Keratinocyte (primary cell): ENCODE measurements around the gene GHRHR.

ENCODE experiments used
- EZH2 ChIP-seq: IDR thresholded peaks from one replicate; pipeline ENCODE4 v1.6.1; 2012; ENCODE audit warnings: inconsistent platforms, mild to moderate bottlenecking, low read length, moderate library complexity
- TF ChIP-seq, protein P1 (sequence below), 3 experiments: IDR thresholded peaks in 1 of 3; conservative IDR thresholded peaks in 1 of 3; optimal IDR thresholded peaks in 1 of 3; 2 replicates in 2 of 3; 3 replicates in 1 of 3; pipeline versions ENCODE3 to v1.5.1; 2011; ENCODE audit warnings: low read length in 3 of 3, mild to moderate bottlenecking in 3 of 3, moderate library complexity in 2 of 3, control low read depth in 1 of 3, inconsistent platforms in 1 of 3; ENCODE audit not compliant: insufficient read depth in 2 of 3; ENCODE audit errors: extremely low read depth in 1 of 3

DNA sequence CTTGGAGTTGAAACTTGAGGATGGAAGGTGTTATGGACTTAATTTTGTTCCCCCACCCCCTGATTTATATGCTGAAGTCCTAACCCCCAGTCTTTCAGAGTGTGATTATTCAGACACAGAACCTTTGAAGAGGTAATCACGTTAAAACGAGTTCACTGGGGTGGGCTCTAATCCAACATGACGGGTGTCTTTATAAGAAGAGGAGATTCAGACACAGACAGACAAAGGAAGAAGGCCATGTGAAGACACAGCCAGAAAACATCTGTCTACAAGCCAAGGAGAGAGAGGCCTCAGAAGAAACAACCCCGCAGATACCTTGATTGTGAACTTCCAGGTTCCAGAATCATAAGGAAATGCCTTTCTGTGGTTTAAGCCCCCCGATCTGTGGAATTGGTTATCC, 37.0 kb downstream of the GHRHR start:
- TF ChIP-seq, protein P1, sequence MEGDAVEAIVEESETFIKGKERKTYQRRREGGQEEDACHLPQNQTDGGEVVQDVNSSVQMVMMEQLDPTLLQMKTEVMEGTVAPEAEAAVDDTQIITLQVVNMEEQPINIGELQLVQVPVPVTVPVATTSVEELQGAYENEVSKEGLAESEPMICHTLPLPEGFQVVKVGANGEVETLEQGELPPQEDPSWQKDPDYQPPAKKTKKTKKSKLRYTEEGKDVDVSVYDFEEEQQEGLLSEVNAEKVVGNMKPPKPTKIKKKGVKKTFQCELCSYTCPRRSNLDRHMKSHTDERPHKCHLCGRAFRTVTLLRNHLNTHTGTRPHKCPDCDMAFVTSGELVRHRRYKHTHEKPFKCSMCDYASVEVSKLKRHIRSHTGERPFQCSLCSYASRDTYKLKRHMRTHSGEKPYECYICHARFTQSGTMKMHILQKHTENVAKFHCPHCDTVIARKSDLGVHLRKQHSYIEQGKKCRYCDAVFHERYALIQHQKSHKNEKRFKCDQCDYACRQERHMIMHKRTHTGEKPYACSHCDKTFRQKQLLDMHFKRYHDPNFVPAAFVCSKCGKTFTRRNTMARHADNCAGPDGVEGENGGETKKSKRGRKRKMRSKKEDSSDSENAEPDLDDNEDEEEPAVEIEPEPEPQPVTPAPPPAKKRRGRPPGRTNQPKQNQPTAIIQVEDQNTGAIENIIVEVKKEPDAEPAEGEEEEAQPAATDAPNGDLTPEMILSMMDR (optimal IDR thresholded peaks at IDR 0.05 in 1 of 3, IDR thresholded peaks at IDR 0.05 in 1 of 3, conservative IDR thresholded peaks at IDR 0.05 in 1 of 3; ENCODE audit: extremely low read depth in 1 of 3, insufficient read depth in 2 of 3, low read length in 3 of 3), result no peak
- TF ChIP-seq EZH2, result no peak
